ENCODE results near the gene FAF1. TPM values are rescaled to one million over a fixed set of nuclear protein-coding genes. Genes with fewer than 3 reads are reported as not detected.

The FAF1 gene
- total and polyA plus RNA-seq, 8 donors, result 20.1 to 144 (median 27.4) TPM

DNA sequence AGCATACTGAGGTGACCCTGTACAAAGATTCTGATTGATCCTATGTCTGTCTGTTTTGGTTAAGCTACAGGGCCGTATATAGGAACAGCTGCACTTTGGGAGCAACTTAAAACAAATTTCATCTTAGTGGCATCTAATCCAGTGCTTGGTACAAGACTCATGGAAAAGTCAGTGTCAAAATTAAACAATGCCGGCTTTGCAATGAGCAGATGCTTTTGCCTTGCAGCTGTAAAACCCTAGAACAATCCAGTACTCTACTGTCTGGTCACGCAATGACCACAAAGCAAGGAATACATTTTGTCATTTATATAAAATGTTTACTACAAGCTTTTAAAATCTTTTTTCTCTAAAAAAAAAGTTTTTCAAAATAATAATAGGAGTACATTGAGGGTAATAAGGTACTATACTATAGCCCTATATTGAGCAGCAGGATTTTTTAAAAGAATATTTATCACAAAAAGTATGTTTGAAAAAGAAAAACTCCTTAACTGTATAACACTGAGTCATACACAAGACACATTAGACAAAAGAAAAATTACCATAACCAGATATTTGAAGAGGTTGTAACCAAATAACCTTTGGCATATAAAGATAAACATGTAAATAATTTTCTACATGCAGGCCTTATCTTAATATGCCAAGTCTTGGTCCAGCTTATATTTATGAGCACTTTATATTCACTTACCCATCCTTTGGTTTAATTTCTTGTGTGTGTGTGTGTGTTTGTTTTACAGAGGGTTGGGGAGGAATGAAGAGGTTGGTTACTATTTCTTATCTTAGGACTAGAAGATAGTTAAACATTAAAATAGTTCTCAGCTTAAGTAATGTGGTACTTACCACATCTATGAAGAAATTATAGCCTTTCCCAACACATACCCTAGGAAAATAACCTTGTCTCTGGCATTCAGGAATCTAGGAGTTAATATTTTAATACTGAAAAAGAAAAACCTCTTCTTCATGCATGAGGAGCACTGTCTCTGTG, 262.3 kb downstream of the FAF1 start:
- DNase-seq, result no peak
- no peaks in the 10 kb centered on the region for H3K27me3 ChIP-seq
- H3K9me3 ChIP-seq, result no peaks in the 10 kb centered on the region
- no peak overlapping the region for H3K27ac ChIP-seq
- no peaks in the 10 kb centered on the region for H3K36me3 ChIP-seq
- intact Hi-C loops (cut with DNase I; ENCODE audit: low total_unique reads), result no loop called here
- 77 to 90% (median 89%) methylated on average over 3 of the region's 3 CpGs for WGBS, 5 donors
- TF ChIP-seq POLR2AphosphoS5 (IDR thresholded peaks at IDR 0.05), result no peak
- no peak overlapping the region for H3K4me3 ChIP-seq
- H3K4me1 ChIP-seq, result peaks cover 0 to 33% (median 9%) of the 10 kb centered on the region in 4 donors

GRCh38 chr1:50693829-50694228, 266.2 kb downstream of the FAF1 start:
- Histone ChIP-seq H3K27me3 (no peaks in the 10 kb centered on the region), H3K4me3 (no peak overlapping the region), H3K4me1 (peaks cover 0 to 12% (median 2%) of the 10 kb centered on the region in 4 donors), H3K27ac (no peak overlapping the region), H3K9me3 (no peaks in the 10 kb centered on the region), H3K36me3 (peaks cover 0 to 7% (median 7%) of the 10 kb centered on the region in 4 donors)
- TF ChIP-seq POLR2A (IDR thresholded peaks at IDR 0.05) (no peak), EP300 (IDR thresholded peaks at IDR 0.05) (no peak), POLR2AphosphoS5 (IDR thresholded peaks at IDR 0.05) (no peak)
- TF ChIP-seq, protein P1, sequence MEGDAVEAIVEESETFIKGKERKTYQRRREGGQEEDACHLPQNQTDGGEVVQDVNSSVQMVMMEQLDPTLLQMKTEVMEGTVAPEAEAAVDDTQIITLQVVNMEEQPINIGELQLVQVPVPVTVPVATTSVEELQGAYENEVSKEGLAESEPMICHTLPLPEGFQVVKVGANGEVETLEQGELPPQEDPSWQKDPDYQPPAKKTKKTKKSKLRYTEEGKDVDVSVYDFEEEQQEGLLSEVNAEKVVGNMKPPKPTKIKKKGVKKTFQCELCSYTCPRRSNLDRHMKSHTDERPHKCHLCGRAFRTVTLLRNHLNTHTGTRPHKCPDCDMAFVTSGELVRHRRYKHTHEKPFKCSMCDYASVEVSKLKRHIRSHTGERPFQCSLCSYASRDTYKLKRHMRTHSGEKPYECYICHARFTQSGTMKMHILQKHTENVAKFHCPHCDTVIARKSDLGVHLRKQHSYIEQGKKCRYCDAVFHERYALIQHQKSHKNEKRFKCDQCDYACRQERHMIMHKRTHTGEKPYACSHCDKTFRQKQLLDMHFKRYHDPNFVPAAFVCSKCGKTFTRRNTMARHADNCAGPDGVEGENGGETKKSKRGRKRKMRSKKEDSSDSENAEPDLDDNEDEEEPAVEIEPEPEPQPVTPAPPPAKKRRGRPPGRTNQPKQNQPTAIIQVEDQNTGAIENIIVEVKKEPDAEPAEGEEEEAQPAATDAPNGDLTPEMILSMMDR (IDR thresholded peaks at IDR 0.05), result no peak
- DNase-seq, result no peak
- intact Hi-C loops (cut with DNase I; ENCODE audit: low total_unique reads), result no loop called here
- WGBS, 5 donors, result 79 to 90% (median 86%) methylated on average over 2 of the region's 2 CpGs

DNA sequence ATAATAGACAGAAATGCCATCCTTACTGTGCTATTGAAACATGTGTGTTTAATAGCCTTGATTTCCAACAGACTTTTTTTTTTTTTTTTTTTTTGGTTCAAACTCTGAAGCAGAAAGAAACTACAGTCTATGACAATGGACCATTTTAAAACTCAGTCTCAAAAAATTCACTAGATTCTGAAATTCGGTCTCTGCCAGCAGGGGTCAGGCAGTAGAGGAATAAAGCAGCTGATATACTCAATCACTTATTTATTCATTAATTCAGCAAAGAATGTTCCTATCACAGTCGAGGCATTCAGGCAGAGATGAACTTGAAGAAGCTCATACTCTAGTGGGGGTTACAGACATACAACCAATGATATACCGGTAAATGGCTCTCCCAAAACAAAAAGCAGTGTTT, 275.9 kb downstream of the FAF1 start:
- Histone ChIP-seq H3K4me1 (no peaks in the 10 kb centered on the region), H3K27ac (no peak overlapping the region), H3K36me3 (peaks cover 0 to 21% (median 16%) of the 10 kb centered on the region in 4 donors), H3K9me3 (no peaks in the 10 kb centered on the region), H3K27me3 (no peaks in the 10 kb centered on the region), H3K4me3 (no peak overlapping the region)
- no peak for DNase-seq
- intact Hi-C loops (cut with DNase I; ENCODE audit: low total_unique reads), result no loop called here
- TF ChIP-seq POLR2A (IDR thresholded peaks at IDR 0.05) (no peak), POLR2AphosphoS5 (IDR thresholded peaks at IDR 0.05) (no peak)
- TF ChIP-seq, protein P1 (IDR thresholded peaks at IDR 0.05), result no peak
- 72 to 96% (median 94%) methylated on average over 3 of the region's 3 CpGs for WGBS, 5 donors

DNA sequence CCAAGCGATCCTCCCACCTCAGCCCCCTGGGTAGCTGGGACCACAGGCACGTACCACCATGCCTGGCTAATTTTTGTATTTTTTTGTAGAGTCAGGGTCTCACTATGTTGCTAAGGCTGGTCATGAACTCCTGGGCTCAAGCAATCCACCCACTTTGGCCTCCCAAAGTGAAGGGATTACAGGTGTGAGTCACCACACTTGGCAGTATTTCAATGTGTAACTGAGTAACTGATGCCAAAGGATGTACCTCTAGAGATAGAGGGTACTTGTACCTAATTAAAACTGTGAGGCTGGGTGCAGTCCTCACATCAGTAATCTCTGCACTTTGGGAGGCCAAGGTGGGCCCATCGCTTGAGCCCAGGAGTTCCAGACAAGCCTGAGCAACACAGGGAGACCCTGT, 278.1 kb downstream of the FAF1 start:
- Histone ChIP-seq H3K4me1 (no peaks in the 10 kb centered on the region), H3K27ac (no peak overlapping the region), H3K9me3 (no peaks in the 10 kb centered on the region), H3K27me3 (no peaks in the 10 kb centered on the region), H3K36me3 (peaks cover 0 to 5% (median 1%) of the 10 kb centered on the region in 4 donors), H3K4me3 (no peak overlapping the region)
- WGBS, 5 donors, result 96 to 100% (median 98%) methylated on average over 3 of the region's 3 CpGs
- intact Hi-C loops (cut with DNase I; ENCODE audit: low total_unique reads), result no loop called here
- TF ChIP-seq POLR2A (IDR thresholded peaks at IDR 0.05) (no peak), POLR2AphosphoS5 (IDR thresholded peaks at IDR 0.05) (no peak), EP300 (IDR thresholded peaks at IDR 0.05) (no peak)
- TF ChIP-seq, protein P1 (IDR thresholded peaks at IDR 0.05), result no peak
- DNase-seq, result no peak
